DMS53 treated with DMSO at 0.1 percent for 48 hours (cell line): Measurements from ENCODE around the gene ZBTB16.

Source experiments
- DNase-seq: peaks from one replicate; lab custom pipeline; 2025; ENCODE audit not compliant: unreplicated experiment; lab: John Stamatoyannopoulos, UW

ZBTB16 gene

DNA sequence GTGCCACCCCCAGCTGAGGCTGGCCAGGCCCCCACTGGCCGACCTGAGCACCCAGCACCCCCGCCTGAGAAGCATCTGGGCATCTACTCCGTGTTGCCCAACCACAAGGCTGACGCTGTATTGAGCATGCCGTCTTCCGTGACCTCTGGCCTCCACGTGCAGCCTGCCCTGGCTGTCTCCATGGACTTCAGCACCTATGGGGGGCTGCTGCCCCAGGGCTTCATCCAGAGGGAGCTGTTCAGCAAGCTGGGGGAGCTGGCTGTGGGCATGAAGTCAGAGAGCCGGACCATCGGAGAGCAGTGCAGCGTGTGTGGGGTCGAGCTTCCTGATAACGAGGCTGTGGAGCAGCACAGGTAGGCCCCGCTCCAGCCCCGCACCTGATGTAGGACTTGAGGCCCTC, 4.7 kb downstream of the ZBTB16 start:
- DNase-seq, result no peak

DNA sequence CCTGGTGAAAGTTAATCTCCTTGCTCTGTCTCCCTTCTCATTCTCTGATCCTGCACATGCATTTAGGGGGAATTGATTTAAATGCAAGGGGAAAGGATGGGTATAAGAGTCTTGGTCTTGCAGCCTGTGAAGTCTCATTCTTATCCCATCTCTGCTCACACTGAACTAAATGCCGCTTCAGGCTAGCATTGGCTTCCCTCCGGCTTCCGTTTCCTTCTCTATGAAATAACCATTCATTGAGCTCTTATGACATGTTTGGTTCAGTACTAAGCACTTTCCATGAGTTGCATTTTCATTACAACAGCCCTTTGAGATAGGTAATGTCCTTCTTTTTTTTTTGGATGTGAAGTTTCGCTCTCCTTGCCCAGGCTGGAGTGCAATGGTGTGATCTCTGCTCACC, 5.6 kb downstream of the ZBTB16 start:
- no peak for DNase-seq

DNA sequence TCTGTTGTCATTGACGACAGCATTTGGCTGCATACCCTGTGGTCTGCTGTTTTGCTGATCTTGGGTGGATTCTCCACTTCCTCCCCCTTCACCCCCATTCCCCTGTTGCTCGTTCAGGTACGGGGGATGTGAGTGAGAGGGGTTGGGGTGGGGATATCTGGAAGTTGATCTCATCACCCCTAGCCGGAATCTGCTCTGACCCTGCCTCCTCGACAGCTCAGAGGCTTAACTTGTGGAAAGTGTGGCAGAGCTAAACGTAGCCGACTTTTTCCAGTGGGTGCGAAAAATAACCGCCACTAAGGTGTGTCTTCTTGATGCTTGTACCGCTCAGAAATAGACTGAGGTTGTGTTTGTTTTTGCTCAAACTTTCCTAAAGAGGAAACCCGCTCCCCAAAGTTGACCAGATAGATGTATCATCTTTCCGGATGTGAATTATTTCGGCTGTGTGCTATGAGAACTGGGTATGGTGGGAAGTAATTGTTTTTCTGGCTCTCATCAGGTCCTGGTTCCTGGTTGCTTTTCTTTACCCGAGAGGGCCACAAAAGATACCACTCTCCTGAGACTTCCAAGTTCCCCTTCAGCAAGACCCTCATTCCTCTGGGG, 6.6 kb downstream of the ZBTB16 start:
- no peak for DNase-seq

DNA sequence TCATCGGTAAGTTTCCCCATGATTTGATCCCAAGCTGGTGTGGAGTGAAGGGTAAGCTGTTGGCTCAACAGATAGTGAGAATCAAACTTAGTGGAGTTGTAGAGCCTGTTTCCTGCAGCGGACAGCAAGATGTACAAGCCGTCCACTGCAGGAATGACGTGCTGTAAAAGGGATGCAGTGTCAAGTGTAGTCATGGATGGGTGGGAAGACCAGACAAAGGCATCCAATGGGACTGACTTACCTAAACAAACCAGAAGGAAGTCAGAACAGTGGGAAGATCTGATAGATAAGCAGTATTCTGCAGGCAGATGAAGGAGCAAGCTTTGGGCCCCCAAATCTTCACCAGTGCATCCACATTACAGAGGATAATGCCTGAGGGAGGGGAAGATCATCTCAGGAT, 8.8 kb downstream of the ZBTB16 start:
- DNase-seq, result no peak

DNA sequence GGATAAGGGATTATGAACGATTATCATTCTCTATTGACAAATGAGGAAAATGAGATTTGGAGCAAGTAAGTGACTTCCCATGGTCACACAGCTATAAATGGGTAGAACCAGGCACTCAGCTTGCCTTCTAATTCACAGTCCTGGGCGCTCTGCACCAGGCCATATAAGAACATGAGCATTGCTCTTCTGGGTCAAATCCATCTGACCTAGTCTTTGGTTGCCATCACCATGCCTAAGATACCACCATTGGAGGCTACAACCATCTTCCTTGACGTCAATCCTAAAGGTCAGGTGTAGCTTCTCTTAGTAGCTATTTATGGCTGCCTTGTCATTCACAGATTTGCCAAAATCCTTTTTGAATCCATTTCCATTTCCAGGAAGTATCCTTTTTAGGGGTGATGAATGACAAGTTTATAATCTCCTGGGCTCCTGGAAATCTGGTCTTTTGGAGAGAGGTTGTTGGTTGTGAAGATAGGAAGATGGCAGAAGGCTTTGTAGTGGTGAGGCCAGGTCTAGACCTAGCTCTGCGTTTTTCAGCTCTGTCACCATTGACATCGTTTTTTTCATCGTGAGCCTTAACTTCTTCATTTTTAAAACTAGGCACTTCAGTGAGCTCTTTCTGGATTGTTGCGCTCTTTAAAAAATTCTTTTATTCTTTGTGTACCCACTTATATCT, 11.1 kb downstream of the ZBTB16 start:
- DNase-seq, result no peak

DNA sequence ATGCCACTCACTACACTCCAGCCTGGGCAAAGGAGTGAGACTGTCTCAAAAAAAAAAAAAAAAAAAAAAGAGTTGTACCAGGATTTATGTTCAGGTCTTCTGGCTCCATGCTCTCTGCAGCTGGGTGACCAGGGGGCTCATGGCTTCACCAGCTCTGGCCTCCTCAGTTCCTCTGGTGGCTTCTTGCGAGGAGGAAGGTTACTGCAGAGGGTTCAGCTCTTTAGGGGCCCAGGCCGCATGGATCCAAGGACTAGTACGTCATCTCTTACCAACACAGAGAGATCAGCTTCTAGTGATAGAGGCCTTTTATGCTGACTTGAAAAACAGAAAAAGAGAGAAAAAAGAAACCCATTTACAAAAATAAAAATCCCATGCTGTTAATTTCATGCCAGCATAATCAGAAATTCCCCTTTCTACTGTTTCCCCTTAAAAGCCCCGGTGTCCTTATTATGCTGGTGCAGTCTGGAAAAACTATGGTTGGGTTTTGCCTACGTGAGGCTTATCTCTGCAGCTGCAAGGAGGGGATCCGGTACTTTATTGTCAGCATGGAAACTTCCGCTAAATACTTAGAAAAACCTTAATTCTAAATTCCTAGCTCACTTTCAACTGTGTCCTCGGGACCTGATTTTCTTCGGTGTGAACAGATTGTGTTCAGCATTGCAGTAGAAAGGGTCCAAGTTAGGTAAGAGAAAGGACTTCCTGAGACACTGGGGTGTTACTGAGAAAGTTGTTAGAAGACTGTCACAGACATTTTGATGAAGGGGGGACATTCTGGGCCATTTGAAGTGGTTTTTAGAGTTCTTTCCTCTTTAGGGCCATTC, 13.7 kb downstream of the ZBTB16 start:
- no peak for DNase-seq

DNA sequence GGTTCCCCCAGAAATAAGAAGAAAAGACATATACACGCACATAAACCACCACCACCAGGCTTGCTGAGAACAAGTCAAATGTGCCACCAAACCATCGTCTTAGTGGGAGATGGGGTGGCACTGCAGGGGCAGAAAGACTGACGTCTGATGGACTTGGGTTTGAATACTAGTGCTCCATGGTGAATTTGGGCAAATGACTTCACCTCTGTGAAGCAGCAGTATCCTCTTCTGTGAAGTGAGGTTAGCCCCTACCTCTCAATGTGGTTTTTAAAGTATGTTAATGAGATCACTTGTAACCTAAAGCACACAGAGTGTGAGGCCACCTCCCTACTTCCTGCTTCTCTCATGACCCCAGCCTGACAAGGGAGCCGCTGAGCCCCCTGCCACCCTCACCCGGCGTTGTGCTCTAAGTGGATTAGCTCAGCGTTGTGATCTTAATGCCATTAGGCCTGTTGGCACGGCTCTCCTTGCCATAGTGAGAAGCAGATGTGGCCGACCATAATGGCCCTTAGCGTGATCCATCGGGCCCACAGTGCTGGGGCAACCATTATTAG, 14.4 kb downstream of the ZBTB16 start:
- no peak for DNase-seq

DNA sequence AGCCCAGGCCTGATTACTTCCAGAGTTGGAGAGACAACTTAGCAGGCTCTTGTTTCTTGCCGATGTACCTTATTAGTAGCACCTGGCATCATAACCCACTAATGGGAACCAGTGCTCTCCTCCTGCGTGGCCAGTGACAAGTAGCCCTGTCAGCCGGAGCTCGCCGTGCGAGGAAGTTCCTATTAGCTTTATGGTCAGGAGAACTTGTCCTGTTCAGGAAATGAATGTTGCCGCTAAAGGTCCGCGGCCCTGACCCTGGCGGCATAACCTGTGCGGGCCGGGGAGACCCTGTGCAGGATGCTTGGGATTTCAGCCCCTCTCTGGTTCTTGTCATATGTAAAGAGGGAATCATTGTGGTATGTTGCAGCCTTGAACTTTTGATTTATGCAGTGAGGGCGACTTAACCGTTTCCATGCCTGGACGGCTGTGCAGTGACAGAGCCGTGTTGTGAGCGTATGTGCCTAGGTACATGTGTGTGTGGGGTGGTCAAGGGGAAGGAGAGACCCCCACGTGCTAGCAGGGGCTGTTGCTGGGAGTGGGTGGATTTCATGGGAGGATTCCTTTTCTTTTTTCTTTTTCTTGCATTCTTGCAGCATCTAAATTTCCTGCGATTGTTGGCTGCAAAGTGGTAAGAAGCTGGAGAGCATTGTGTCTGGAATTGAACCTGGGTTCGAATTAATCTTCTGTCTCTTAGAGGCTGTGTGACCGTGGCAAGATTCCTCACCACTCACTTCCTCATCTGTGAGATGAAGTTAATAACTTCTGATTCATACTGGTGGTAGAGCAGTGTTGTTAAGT, 15.2 kb downstream of the ZBTB16 start:
- DNase-seq, result no peak

DNA sequence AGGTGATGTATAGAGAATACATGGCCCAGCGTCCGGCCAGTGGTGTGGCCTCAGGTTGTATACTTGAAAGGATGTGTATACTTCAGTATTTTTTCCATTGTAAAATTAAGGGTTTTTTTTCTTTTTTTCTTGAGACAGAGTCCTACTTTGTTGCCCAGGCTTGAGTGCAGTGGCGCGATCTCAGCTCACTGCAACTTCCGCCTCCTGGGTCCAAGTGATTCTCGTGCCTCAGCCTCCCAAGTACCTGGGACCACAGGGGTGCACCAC, 15.8 kb downstream of the ZBTB16 start:
- DNase-seq, result no peak

DNA sequence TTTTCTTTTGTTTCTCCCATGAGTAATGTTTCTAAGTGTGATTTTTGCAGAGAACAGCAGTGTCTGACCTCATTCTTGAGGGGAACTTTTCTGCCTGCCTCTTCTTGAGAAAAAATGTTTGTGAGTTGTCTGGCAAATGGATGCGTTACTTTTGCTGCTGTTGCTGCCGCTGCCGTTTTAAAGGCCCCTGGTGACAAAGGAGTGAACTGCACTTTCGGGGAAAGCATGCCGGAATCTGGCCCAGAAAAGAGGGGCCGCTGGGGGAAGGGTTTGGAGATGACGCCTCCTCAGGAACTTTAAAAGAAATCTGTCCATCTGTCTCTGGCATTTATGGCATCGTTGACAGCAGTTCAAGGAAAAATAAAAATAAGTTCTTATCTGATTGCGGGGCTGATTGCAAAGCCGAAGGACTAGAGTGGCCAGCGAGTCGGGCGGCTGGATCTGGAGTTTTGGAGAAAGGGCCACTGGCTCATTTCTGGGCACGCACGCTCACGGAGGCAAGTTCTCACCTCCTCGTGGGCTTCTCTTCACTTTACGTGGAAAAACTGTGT, 16.5 kb downstream of the ZBTB16 start:
- no peak for DNase-seq

DNA sequence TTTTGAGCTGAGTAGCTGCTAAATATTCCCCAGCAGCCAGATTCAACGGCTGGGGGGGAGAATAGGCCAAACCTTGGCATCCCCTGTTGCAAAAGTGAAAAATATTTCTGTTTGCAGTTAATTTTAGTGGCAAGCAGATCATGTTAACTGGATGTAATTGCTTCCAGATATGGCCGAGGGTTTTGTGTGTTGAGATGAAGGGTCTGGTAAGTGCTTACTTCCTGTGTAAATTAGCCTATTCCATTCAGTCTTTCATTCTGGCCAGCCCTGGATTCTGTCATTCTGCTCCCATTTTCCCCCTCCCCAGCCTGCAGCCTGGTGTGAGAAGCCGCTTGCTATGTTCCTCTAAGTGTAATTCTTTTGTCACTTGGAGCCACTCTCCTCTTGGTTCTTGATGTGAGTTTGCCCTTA, 17.4 kb downstream of the ZBTB16 start:
- DNase-seq, result peak; percentile 59

DNA sequence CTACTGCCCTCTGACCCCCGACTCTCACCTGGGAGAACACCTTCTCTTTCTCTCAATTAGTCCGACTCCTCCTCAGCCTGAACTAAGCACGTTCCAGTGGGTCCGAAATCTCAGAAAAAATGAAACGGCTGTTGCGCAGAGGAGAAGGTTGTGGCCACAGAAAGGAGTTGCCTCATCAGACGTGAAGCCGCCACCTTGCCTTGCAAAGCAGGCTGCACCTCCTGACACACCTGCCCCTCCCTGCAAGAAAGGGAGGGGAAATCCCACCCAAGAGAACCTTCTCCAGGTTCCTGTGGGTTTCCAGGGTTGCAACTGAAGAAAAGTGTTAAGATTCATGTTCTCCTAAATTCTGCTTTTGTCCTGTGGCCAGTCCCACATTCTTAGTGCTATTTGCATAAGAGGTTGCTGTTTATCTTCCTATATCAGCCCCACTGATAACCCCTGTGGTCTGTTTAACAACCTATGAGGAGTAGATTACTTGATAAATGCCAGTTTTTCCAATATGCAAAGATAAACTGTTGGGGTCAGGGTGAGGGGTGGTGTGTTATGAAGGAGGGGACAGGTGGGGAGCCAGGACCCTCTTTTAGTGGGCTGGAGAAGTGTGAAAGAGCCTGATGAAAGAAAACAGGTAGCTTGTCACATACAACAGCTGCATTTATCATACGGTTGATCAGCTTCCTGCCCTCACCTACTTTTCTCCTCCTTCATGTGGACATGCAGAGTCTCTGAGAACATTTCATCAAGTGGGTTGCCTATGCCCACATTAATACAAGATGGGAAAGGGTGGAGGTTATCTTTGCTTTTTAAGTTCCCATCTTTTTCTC, 18.2 kb downstream of the ZBTB16 start:
- no peak for DNase-seq

DNA sequence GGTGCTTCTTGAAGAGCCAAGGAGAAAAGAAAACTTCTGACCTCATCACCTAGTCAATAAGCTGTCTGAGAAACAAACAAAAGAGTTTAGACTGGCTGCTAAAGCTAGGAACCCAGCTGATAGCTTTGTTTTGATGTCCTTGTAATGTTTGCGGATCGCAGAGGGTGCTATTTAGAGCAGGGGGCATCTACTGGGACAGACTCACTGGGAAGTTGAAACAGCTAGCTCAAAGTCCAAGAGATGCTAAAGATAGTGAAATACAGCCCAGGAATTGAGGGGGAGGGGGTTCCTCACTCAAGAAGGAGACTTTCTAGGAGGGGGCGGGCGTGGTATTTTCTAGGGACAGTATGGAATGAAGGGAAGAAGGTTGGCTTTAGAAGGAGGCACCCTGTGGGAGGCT, 18.9 kb downstream of the ZBTB16 start:
- no peak for DNase-seq

DNA sequence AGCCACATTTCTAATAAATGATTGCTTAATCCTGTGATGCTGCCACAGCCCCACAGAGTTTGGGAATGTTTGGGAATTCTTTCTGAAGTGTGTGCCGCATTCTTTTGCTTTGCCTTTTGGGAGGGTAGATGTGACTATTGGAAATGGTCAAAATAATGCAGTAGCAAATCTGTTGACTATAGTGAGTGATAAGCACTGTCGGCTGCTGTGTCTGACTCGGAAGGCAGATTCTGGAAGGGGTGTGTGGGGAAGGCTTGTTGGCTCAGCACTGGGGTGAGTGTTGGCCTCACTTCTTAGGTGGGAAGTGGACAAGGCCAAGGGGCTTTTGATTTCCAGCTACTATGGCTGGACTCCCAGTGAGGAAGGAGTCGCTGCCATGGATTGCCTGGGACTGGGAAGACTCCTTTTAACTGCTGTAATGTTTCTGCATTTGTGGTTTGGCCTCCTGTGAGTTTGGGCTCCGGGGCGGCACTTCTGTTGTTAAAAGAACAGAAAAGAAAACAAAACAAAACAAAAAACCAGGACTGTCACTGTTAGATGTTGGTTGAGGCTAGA, 20.1 kb downstream of the ZBTB16 start:
- no peak for DNase-seq

DNA sequence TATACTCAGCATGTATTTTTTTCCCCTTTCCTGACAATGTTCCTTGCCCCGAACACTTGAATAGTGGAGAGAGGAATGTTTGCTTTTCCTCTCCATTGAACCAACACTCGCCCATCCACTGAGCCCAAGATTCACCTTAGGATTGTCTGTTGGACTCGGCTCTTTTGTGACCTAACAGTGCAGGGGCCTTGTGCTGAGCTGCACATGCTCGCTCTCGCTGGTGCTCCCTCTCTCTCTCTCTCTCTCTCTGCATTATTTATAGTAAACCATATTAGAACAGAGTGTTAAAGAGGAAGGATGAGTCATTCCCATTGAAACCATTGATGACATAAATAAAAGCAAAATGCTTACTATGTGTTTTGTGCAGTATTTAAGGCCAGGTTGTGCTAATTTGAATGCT, 20.7 kb downstream of the ZBTB16 start:
- peak; percentile 92 for DNase-seq

DNA sequence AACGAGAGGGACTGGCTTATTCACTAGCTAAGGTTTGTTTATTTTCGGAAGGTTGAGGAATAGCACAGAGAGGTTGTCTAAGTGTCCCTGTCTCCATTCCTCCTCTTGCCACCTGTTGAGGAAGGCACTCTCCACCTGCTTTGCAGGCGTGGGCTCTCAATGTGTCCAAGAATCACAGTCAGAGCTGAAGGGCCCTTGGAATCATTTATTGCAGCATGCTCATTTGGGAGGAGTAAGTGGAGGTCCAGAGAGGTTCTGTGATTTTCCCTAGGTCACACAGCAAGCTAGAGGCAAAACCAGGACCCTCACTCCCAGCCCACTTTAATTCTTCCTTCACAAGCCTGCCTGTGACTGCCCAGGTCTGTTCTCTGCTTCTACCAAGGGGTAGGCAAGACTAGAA, 21.3 kb downstream of the ZBTB16 start:
- peak; percentile 60 for DNase-seq

DNA sequence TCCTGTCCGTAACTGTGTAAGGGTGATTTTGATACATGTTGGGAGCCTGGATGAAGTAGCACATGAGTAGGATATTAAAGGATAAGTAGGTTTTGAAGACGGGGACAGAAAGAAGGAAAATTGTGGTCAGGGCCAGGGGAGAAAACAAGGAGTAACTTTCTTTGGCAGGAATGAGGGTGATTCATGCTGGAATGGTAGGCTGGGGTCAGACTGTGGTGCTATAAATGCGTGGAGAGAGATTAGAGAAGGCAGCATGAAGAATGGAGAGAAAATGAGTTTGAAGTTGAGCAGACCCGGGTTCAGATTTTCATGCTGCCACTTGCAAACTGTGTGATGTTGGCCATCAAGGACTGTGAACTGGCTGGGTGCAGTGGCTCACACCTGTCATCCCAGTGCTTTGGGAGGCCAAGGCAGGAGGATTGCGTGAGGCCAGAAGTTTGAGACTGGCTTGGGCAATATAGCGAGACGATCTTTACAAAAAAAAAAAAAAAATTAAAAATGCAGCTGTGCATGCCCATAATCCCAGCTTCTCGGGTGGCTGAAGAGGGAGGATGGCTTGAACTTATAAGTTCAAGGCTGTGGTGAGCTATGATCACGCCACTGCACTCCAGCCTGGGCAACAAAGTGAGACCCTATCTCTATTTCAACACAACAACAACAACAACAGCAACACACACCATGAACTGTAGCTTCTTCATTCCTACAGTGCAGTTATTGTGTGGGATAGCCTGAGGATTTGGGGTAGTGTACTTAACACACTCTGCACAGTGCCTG, 22.3 kb downstream of the ZBTB16 start:
- no peak for DNase-seq

DNA sequence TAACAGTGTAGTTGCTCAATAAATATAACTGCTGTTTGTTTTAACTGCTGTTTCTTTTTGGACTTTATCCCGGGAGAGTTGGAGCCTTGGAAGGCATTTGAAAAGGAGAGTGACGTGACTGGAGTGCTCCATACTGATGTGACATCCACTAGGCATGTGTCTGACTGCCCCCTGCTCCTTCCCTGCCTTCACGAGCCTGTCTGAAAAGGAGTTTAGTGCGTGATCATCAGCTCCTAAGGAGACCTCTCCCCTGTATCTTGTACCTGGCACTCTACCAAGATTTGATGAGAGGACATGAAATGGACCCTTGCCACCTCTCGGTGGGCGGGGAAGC, 22.9 kb downstream of the ZBTB16 start:
- no peak for DNase-seq

DNA sequence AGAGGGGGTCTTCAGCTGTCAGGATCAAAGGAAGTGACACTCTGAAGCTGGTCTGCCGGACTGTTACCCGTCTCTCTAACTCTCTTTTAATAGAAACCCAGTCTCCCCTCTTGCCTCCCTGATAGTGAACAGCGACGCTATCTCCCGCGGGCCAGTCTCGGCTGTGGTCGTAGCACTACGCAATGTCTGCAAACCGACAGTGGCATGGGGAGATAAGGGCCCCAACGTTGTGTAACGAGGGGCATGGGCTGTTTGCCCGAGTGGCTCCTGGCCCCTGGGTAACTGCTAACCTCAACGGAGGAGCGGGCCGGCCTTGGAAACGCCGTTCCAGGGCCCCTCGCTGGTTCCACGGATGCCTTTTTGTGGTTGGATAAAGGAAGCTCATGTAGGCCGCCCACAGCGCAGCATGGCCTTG, 23.3 kb downstream of the ZBTB16 start:
- DNase-seq, result no peak
